Esophagus muscularis mucosa (tissue), 3 donors: Measurements from ENCODE around the gene AFP.

Experiments used
- POLR2A ChIP-seq: fragments of 450-650 bp; IDR thresholded peaks from one replicate; pipeline ENCODE4 v1.6.1; 2017; ENCODE audit warnings: antibody characterized with exemption, moderate library complexity, mild to moderate bottlenecking, low read depth
- TF ChIP-seq, protein P1 (sequence below), 3 experiments: fragments of 200-600 bp in 2 of 3; fragments of 450-650 bp in 1 of 3; sonication (generic) in 2 of 3; IDR thresholded peaks; one replicate each; pipeline ENCODE4 v1.5.1; 2017 to 2019; ENCODE audit warnings: antibody characterized with exemption in 3 of 3, mild to moderate bottlenecking in 2 of 3, moderate library complexity in 1 of 3

GRCh38 chr4:73485596-73485995 is 49.6 kb downstream of the AFP start:
- TF ChIP-seq, protein P1, sequence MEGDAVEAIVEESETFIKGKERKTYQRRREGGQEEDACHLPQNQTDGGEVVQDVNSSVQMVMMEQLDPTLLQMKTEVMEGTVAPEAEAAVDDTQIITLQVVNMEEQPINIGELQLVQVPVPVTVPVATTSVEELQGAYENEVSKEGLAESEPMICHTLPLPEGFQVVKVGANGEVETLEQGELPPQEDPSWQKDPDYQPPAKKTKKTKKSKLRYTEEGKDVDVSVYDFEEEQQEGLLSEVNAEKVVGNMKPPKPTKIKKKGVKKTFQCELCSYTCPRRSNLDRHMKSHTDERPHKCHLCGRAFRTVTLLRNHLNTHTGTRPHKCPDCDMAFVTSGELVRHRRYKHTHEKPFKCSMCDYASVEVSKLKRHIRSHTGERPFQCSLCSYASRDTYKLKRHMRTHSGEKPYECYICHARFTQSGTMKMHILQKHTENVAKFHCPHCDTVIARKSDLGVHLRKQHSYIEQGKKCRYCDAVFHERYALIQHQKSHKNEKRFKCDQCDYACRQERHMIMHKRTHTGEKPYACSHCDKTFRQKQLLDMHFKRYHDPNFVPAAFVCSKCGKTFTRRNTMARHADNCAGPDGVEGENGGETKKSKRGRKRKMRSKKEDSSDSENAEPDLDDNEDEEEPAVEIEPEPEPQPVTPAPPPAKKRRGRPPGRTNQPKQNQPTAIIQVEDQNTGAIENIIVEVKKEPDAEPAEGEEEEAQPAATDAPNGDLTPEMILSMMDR (IDR thresholded peaks at IDR 0.05): no peak
- TF ChIP-seq POLR2A: no peak
